GM12892 (cell line): ENCODE data around the gene ZNF316.
"Not testable (repeated sequence)": the region's sequence is repeated elsewhere in the genome, so short reads cannot be mapped to it uniquely, and the experiment has no call there.

Experiments used
- DNase-seq: peaks from one replicate; pipeline ENCODE4 v3.0.0; 2011; ENCODE audit not compliant: insufficient read length
- FAIRE-seq: peaks from 2 replicates; lab custom pipeline; 2011; peaks lifted over from hg19 to GRCh38; lab: Jason Lieb, UNC
- POLR2A ChIP-seq: IDR thresholded peaks from 2 replicates; pipeline ENCODE4 v1.6.1; 2011; ENCODE audit warnings: low read depth, low read length, control low read depth
- POLR2AphosphoS5 ChIP-seq: IDR thresholded peaks from 2 replicates; pipeline ENCODE4 v1.6.1; 2011; ENCODE audit warnings: low read depth, low read length, control low read depth
- TAF1 ChIP-seq: IDR thresholded peaks from 2 replicates; pipeline ENCODE4 v1.6.1; 2011; ENCODE audit warnings: low read depth, mild to moderate bottlenecking, control low read depth, low read length, borderline replicate concordance

The ZNF316 gene

DNA sequence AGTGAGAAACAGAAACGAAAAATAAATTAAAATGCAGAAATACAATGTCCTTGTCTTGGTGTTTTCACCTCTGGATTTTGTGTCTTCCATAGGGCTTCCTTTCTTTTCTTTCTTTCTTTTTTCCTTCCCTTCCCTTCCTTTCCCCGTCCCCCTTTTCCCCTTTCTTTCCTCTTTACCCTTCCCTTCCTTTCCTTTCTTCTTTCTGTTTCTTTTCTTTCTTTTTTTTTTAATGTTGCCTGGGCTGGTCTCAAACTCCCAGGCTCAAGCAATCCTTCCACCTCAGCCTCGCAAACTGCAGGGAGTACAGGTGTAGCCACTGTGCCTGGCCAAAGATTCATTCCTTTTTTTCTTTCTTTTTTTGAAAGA lies 12.9 kb upstream of the ZNF316 start:
- no peak for DNase-seq
- no peak for TF ChIP-seq POLR2AphosphoS5
- no peak for TF ChIP-seq TAF1
- no peak for TF ChIP-seq POLR2A
- no peak for FAIRE-seq

- FAIRE-seq (no peak), DNase-seq (no peak)
- TF ChIP-seq POLR2AphosphoS5 (no peak), POLR2A (no peak), TAF1 (no peak)
Measured at GRCh38 chr7:6628045-6628444, 9.1 kb upstream of the ZNF316 start.

DNA sequence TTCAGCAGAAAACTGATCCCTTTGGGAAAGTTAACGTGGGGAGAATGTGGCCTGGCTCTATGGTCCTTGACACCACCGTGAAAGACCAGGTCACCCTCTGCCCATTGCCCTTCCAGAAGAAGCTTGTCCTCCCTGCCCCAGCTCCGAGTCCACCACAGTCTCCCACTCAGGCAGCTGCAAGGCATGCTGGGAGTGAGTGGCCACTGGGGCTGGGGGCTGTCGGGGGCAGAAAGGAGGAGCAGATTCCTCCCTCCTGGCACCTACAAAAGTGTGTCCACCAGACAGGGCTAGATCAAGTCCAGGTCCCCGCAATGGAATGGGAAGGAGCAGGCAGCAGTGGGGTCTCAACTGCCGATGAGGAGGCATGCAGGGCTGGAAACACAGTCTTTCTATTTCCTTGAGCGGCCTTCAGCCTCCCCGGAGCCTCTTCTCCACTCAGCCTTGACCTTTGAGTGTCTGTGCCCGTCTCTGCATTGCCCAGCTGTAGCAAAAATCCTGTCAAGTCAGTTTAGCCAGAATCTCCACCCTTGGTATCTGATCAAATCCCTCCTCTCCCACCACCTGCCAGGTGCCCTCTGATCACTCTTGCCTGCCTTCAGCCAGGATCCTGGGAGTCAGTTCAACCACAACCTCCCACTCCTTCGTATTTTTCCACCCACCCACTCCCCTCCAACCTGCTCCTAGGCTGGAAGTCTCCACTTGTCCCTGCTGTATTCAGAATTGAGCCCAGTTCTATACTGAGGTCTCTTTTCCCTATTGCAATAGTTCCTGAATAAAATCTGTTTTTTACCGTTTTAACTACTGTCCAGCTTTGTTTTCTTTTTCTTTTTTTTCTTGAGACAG lies 6.9 kb upstream of the ZNF316 start:
- TF ChIP-seq TAF1, result no peak
- no peak for TF ChIP-seq POLR2AphosphoS5
- no peak for TF ChIP-seq POLR2A
- FAIRE-seq (no peak), DNase-seq (no peak)

DNA sequence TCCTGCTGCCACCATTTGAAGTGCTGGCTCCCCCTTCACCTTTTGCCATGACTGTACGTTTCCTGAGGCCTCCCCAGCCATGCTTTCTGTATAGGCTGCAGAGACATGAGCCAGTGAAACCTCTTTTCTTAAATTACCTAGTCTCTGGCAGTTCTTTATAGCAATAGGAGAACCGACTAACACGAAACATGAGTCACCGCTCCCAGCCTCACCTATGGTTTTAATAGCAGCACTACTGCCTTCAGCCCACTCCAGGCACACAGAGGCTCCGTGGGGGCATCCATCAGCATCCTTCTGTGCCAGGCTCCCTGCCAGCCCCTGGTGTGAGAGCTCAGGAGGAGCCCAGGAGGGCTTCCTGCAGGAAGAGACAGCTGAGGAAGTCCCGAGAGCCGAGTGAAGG lies 5.5 kb upstream of the ZNF316 start:
- TF ChIP-seq POLR2AphosphoS5 (no peak), POLR2A (no peak), TAF1 (no peak)
- no peak for FAIRE-seq
- DNase-seq, result no peak

DNA sequence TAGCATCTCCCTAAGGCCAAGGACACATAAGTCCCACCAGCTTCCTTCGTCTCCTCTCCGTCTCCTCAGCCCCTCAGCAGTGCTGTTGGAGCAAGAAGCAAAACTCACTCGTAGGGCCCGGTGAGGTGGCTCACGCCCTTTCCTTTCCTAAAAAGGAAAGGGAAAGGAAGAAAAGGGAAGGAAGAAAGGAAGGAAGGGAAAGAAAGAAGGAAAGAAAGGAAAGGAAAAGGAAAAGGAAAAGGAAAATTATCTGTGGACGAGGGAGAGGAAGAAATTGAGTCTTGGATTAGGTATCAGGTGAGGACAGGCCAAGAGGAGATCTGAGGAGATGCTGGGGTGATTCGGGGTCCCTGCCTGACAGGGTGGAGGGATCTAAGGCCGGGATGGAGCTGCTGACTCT lies 3.1 kb upstream of the ZNF316 start:
- TF ChIP-seq TAF1, result no peak
- no peak for TF ChIP-seq POLR2A
- TF ChIP-seq POLR2AphosphoS5, result no peak
- no peak for FAIRE-seq

DNA sequence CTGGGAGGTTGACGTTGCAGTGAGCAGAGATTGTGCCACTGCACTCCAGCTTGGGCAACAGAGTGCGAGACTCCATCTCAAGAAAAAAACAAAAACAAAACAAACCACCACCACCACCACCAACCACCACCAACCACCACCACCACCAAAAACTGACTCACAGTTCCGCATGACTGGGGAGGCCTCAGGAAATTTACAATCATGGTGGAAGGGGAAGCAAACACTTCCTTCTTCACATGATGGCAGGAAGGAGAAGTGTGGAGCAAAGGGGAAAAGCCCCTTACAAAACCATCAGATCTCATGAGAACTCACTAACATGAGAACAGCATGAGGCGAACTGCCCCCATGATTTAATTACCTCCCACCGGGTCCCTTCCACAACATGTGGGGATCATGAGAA lies 2.1 kb upstream of the ZNF316 start:
- DNase-seq, FAIRE-seq: not testable (repeated sequence)

More for the DNA sequence above, 3.1 kb upstream of the ZNF316 start:
- DNase-seq, result no peak

DNA sequence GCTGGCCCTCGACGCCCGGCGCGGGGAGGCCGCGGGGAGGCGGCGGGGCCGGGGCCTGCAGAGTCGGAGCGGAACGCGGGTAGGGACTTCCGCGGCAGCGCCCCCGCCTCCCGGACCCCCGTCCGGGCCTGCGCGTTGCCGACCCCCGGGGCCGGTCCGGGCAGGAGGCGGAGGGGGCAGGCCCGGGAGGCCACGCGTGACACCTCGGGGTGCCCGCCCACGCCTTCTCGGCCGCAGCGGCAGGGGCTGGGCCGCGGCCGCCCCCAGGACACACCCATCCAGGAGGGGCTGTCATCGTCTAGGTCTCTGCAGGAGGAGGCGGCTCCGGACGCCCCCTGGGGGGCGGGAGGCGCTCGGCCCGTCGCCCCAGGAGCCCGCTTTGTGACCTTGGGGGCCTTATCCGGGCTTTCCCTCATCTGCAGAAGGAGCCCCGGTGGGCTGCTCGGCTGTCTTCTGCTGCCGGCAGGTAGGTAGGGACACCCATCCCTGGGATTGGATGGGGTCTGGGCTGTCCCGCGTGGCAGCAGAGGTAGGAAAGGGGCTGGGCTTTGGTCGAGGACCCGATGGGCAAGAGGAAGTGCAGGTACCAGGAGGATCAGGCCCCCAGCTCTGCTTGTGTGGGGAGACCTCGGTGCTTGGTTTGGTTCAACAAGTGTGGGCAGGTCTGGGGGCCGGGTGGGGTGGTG lies 569 bp downstream of the ZNF316 start:
- peak; percentile 96 for DNase-seq
- TF ChIP-seq TAF1 (no peak), POLR2AphosphoS5 (no peak), POLR2A (no peak)
- peak; percentile 76 for FAIRE-seq

DNA sequence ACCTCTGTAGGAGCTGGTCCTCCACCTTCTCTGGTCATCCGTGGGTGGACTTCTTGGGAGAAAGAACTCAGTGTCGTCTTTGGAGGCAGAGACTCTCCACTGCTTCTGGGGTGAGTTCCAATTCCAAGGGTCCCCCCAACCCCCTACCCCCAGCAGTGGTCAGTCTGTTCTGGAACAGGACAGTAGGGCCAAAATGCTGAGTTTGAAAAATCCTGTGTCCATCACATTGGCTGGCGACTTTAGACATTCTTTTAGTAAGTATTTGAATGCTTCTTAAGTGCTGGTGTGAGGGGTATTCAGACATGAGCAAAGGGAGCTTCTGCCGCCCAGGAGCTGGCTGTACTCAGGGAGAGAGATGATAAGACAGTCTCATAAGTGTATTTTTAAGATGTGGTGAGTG lies 1.9 kb downstream of the ZNF316 start:
- no peak for TF ChIP-seq TAF1
- TF ChIP-seq POLR2AphosphoS5, result no peak
- no peak for TF ChIP-seq POLR2A
- FAIRE-seq (no peak), DNase-seq (no peak)

DNA sequence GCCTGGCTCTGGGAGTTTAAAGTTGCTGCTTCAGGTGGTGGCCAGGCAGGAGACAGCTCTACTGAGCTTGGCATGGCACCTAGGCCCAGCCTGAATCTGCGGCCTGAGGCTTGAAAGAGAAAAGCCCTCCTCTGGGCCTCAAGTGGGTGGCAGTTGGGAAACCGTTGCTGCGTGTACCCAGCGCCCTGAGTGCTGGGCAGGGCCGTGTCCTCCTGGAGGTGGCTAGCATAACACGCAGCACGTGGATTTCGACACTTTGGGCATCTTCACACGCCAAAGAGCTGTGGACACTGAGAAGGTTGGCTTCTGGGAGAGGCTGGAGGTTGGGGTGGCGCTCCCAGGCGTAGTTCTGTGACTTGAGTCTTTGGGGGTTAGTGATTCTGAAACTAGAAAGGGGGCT lies 2.5 kb downstream of the ZNF316 start:
- DNase-seq (no peak), FAIRE-seq (no peak)
- TF ChIP-seq POLR2AphosphoS5 (no peak), POLR2A (no peak), TAF1 (no peak)

DNA sequence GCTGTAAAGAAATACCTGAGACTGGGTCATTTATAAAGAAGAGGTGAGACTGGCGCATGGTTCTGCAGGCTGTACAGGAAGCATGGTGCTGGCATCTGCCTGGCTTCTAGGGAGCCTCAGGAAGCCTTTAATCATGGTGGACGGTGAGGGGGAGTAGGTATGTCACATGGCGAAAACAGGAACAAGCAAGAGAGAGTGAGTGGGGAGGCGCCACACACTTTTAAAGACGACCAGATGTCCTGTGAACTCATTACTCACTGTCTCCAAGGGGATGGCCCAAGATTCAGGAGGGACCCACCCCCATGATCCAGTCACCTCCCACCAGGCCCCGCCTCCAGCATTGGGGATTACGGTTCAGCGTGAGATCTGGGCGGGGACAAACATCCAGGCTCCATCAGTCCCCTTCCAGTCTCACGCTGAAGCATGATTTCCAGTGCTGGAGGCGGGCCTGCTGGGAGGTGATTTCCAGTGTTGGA lies 3.2 kb downstream of the ZNF316 start:
- TF ChIP-seq POLR2AphosphoS5 (no peak), POLR2A (no peak), TAF1 (no peak)
- DNase-seq, result no peak
- FAIRE-seq, result no peak

DNA sequence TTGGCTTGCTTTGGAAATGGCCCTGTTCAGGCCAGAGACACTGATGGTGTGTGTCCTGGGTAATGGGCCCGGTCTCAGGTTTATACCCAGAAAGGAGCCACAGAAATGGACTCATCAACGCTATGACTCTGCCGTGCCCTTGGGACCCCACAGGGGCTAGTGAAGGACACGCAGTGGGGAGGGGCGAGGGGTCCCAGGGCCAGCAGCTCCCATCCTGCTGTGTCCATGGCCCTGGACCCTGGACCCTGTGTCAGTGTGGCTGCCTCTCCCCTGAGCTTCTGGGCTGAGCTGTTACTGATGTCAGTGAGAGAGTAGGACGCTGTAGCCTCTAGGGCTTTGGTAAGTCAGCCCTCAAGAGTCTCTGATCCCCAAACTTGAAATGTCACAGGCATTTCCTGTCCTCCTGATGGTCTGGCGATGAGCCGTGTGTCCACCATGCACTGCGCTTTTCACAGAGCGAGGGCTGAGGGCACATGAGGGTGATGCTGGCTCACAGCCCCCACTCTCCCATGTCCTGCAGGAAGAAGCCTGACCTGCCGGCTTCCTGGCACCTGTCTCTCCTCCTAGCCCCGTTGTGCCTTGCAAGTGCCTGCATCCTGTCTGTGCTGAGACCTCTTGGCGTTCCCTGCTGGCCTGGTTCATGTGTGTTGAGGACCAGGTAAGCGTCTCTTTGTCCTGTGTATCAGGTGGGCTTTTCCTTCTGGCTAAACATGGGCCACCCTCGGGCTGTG lies 4.4 kb downstream of the ZNF316 start:
- DNase-seq (no peak), FAIRE-seq (no peak)
- TF ChIP-seq POLR2AphosphoS5 (no peak), POLR2A (no peak), TAF1 (no peak)
